ENCODE data around the gene DIP2A.

GRCh38 chr21:46603228-46603627 lies 144.5 kb downstream of the DIP2A start:
- TF ChIP-seq POLR2A (IDR thresholded peaks at IDR 0.05; ENCODE audit: low read depth, low read length) (no peak), POLR2AphosphoS5 (IDR thresholded peaks at IDR 0.05; ENCODE audit: low read depth, low read length) (no peak), TAF1 (IDR thresholded peaks at IDR 0.05; ENCODE audit: borderline replicate concordance, low read depth, low read length) (no peak)

Data from GM12892 (cell line).